ENCODE measurements around the gene FRAS1. TPM values are rescaled to one million over a fixed set of nuclear protein-coding genes. Genes with fewer than 3 reads are reported as not detected.

The FRAS1 gene
- total RNA-seq, 2 donors from 2014 or later = 0.17 TPM; not detected in 1

- H3K4me3 Mint-ChIP-seq = no peak overlapping the region
- no peaks in the 10 kb centered on the region for H3K36me3 Mint-ChIP-seq
- no peak overlapping the region for H3K27ac Mint-ChIP-seq
- peaks cover 10 to 20% of the 10 kb centered on the region in 2 donors for H3K27me3 Mint-ChIP-seq
- no peaks in the 10 kb centered on the region for H3K9me3 Mint-ChIP-seq
- no peak for ATAC-seq
- H3K4me1 Mint-ChIP-seq (ENCODE audit: low read depth in 2 of 2) = no peaks in the 10 kb centered on the region
- no peak for DNase-seq (ENCODE audit: low spot score)
These were observed 511.6 kb downstream of the FRAS1 start for GRCh38 chr4:78568640-78569305.

GRCh38 chr4:78569306-78569821 is 512.2 kb downstream of the FRAS1 start:
- no peak for DNase-seq (ENCODE audit: low spot score)
- peaks cover 10 to 20% of the 10 kb centered on the region in 2 donors for H3K27me3 Mint-ChIP-seq
- H3K4me3 Mint-ChIP-seq = no peak overlapping the region
- no peak for ATAC-seq
- H3K4me1 Mint-ChIP-seq (ENCODE audit: low read depth in 2 of 2) = no peaks in the 10 kb centered on the region
- H3K9me3 Mint-ChIP-seq = no peaks in the 10 kb centered on the region
- no peak overlapping the region for H3K27ac Mint-ChIP-seq
- H3K36me3 Mint-ChIP-seq = no peaks in the 10 kb centered on the region

- no peak overlapping the region for H3K4me3 Mint-ChIP-seq
- H3K36me3 Mint-ChIP-seq = no peaks in the 10 kb centered on the region
- ATAC-seq (no peak), DNase-seq (ENCODE audit: low spot score) (no peak)
- H3K9me3 Mint-ChIP-seq = no peaks in the 10 kb centered on the region
- H3K27ac Mint-ChIP-seq = no peak overlapping the region
- peaks cover 9 to 16% of the 10 kb centered on the region in 2 donors for H3K27me3 Mint-ChIP-seq
- no peaks in the 10 kb centered on the region for H3K4me1 Mint-ChIP-seq (ENCODE audit: low read depth in 2 of 2)
These were observed 513.0 kb downstream of the FRAS1 start for GRCh38 chr4:78570117-78570516.

GRCh38 chr4:78571804-78572203 is 514.7 kb downstream of the FRAS1 start:
- ATAC-seq (no peak), DNase-seq (ENCODE audit: low spot score) (no peak)
- Mint-ChIP-seq H3K9me3 (no peaks in the 10 kb centered on the region), H3K27me3 (peaks cover 8 to 18% of the 10 kb centered on the region in 2 donors), H3K27ac (no peak overlapping the region), H3K4me1 (ENCODE audit: low read depth in 2 of 2) (no peaks in the 10 kb centered on the region), H3K4me3 (no peak overlapping the region), H3K36me3 (no peaks in the 10 kb centered on the region)

- Mint-ChIP-seq H3K4me3 (no peak overlapping the region), H3K27ac (no peak overlapping the region), H3K9me3 (no peaks in the 10 kb centered on the region), H3K27me3 (peaks cover 5 to 16% of the 10 kb centered on the region in 2 donors), H3K36me3 (no peaks in the 10 kb centered on the region), H3K4me1 (ENCODE audit: low read depth in 2 of 2) (no peaks in the 10 kb centered on the region)
- DNase-seq (ENCODE audit: low spot score) (no peak), ATAC-seq (no peak)
These were observed 521.7 kb downstream of the FRAS1 start for GRCh38 chr4:78578674-78579425.

GRCh38 chr4:78581618-78582017 is 524.5 kb downstream of the FRAS1 start:
- no peak overlapping the region for H3K27ac Mint-ChIP-seq
- H3K36me3 Mint-ChIP-seq = no peaks in the 10 kb centered on the region
- ATAC-seq = no peak
- H3K27me3 Mint-ChIP-seq = peaks cover 2 to 5% of the 10 kb centered on the region in 2 donors
- H3K9me3 Mint-ChIP-seq = no peaks in the 10 kb centered on the region
- H3K4me3 Mint-ChIP-seq = no peak overlapping the region
- no peak for DNase-seq (ENCODE audit: low spot score)
- H3K4me1 Mint-ChIP-seq (ENCODE audit: low read depth in 2 of 2) = no peaks in the 10 kb centered on the region

GRCh38 chr4:78584863-78585547 is 527.9 kb downstream of the FRAS1 start:
- H3K4me1 Mint-ChIP-seq (ENCODE audit: low read depth in 2 of 2) = no peaks in the 10 kb centered on the region
- ATAC-seq (no peak), DNase-seq (ENCODE audit: low spot score) (no peak)
- peaks cover 0 to 2% of the 10 kb centered on the region in 2 donors for H3K27me3 Mint-ChIP-seq
- H3K4me3 Mint-ChIP-seq = no peak overlapping the region
- H3K27ac Mint-ChIP-seq = no peak overlapping the region
- H3K9me3 Mint-ChIP-seq = no peaks in the 10 kb centered on the region
- no peaks in the 10 kb centered on the region for H3K36me3 Mint-ChIP-seq

- Mint-ChIP-seq H3K27me3 (no peaks in the 10 kb centered on the region), H3K9me3 (no peaks in the 10 kb centered on the region), H3K36me3 (no peaks in the 10 kb centered on the region), H3K27ac (no peak overlapping the region), H3K4me3 (no peak overlapping the region), H3K4me1 (ENCODE audit: low read depth in 2 of 2) (no peaks in the 10 kb centered on the region)
- ATAC-seq (no peak), DNase-seq (ENCODE audit: low spot score) (no peak)
These were observed 528.5 kb downstream of the FRAS1 start for GRCh38 chr4:78585633-78586032.

- Mint-ChIP-seq H3K27ac (no peak overlapping the region), H3K9me3 (no peaks in the 10 kb centered on the region), H3K36me3 (no peaks in the 10 kb centered on the region), H3K4me3 (no peak overlapping the region), H3K4me1 (ENCODE audit: low read depth in 2 of 2) (no peaks in the 10 kb centered on the region), H3K27me3 (no peaks in the 10 kb centered on the region)
- ATAC-seq (no peak), DNase-seq (ENCODE audit: low spot score) (no peak)
These were observed 531.9 kb downstream of the FRAS1 start for GRCh38 chr4:78588894-78589545.

GRCh38 chr4:78591404-78591803 is 534.3 kb downstream of the FRAS1 start:
- Mint-ChIP-seq H3K27ac (no peak overlapping the region), H3K36me3 (no peaks in the 10 kb centered on the region), H3K27me3 (no peaks in the 10 kb centered on the region), H3K4me1 (ENCODE audit: low read depth in 2 of 2) (no peaks in the 10 kb centered on the region), H3K4me3 (no peak overlapping the region), H3K9me3 (no peaks in the 10 kb centered on the region)
- ATAC-seq (no peak), DNase-seq (ENCODE audit: low spot score) (no peak)

- Mint-ChIP-seq H3K27me3 (no peaks in the 10 kb centered on the region), H3K4me3 (no peak overlapping the region), H3K4me1 (ENCODE audit: low read depth in 2 of 2) (no peaks in the 10 kb centered on the region), H3K27ac (no peak overlapping the region), H3K36me3 (no peaks in the 10 kb centered on the region), H3K9me3 (no peaks in the 10 kb centered on the region)
- ATAC-seq (no peak), DNase-seq (ENCODE audit: low spot score) (no peak)
These were observed 535.1 kb downstream of the FRAS1 start for GRCh38 chr4:78592088-78592783.
